ENCODE measurements around the gene PLA2G2E.
"Not testable (repeated sequence)": the region's sequence is repeated elsewhere in the genome, so short reads cannot be mapped to it uniquely, and the experiment has no call there.

PLA2G2E gene

GRCh38 chr1:19927130-19927421 lies 3.7 kb upstream of the PLA2G2E start:
- DNase-seq (ENCODE audit: low spot score) = not testable (repeated sequence)

- DNase-seq (ENCODE audit: low spot score) = no peak
Observed at GRCh38 chr1:19926296-19927129, 3.1 kb upstream of the PLA2G2E start.

- DNase-seq (ENCODE audit: low spot score) = no peak
Observed at GRCh38 chr1:19925342-19926070, 2.1 kb upstream of the PLA2G2E start.

GRCh38 chr1:19923953-19924346 lies 533 bp upstream of the PLA2G2E start:
- DNase-seq (ENCODE audit: low spot score) = no peak

GRCh38 chr1:19922015-19922688 lies 1.3 kb downstream of the PLA2G2E start:
- no peak for DNase-seq (ENCODE audit: low spot score)

GRCh38 chr1:19921310-19921709 lies 2.1 kb downstream of the PLA2G2E start:
- DNase-seq (ENCODE audit: low spot score) = no peak

GRCh38 chr1:19920132-19920710 lies 3.2 kb downstream of the PLA2G2E start:
- no peak for DNase-seq (ENCODE audit: low spot score)

GRCh38 chr1:19918057-19918456 lies 5.4 kb downstream of the PLA2G2E start:
- DNase-seq (ENCODE audit: low spot score) = peak; percentile 81

GRCh38 chr1:19910650-19911049 lies 12.8 kb downstream of the PLA2G2E start:
- no peak for DNase-seq (ENCODE audit: low spot score)

GRCh38 chr1:19909971-19910370 lies 13.4 kb downstream of the PLA2G2E start:
- no peak for DNase-seq (ENCODE audit: low spot score)

GRCh38 chr1:19909392-19909791 lies 14.0 kb downstream of the PLA2G2E start:
- DNase-seq (ENCODE audit: low spot score) = no peak

GRCh38 chr1:19907456-19907855 lies 16.0 kb downstream of the PLA2G2E start:
- no peak for DNase-seq (ENCODE audit: low spot score)

- DNase-seq (ENCODE audit: low spot score) = no peak
Observed at GRCh38 chr1:19903621-19904020, 19.8 kb downstream of the PLA2G2E start.

GRCh38 chr1:19901653-19902052 lies 21.8 kb downstream of the PLA2G2E start:
- DNase-seq (ENCODE audit: low spot score) = no peak

- no peak for DNase-seq (ENCODE audit: low spot score)
Observed at GRCh38 chr1:19894218-19894617, 29.2 kb downstream of the PLA2G2E start.

GRCh38 chr1:19893687-19894086 lies 29.7 kb downstream of the PLA2G2E start:
- DNase-seq (ENCODE audit: low spot score) = no peak

- no peak for DNase-seq (ENCODE audit: low spot score)
Observed at GRCh38 chr1:19892628-19893168, 30.7 kb downstream of the PLA2G2E start.

GRCh38 chr1:19892129-19892528 lies 31.3 kb downstream of the PLA2G2E start:
- no peak for DNase-seq (ENCODE audit: low spot score)

- DNase-seq (ENCODE audit: low spot score) = no peak
Observed at GRCh38 chr1:19889656-19890055, 33.8 kb downstream of the PLA2G2E start.

- DNase-seq (ENCODE audit: low spot score) = no peak
Observed at GRCh38 chr1:19888112-19888511, 35.3 kb downstream of the PLA2G2E start.

- DNase-seq (ENCODE audit: low spot score) = no peak
Observed at GRCh38 chr1:19885821-19886220, 37.6 kb downstream of the PLA2G2E start.

GRCh38 chr1:19884312-19884711 lies 39.1 kb downstream of the PLA2G2E start:
- no peak for DNase-seq (ENCODE audit: low spot score)
